Measurements from ENCODE around the gene TERT.

GRCh38 chr5:1243487-1244130 lies 51.3 kb downstream of the TERT start:
- TF ChIP-seq EZH2 (IDR thresholded peaks at IDR 0.05; ENCODE audit: borderline replicate concordance, low read depth, low read length, severe bottlenecking) (no peak), CTCF (IDR thresholded peaks at IDR 0.05; ENCODE audit: borderline replicate concordance, extremely low read depth, low read length, poor library complexity, severe bottlenecking) (no peak)
